Measurements from ENCODE around the gene SPTLC1. TPM values are rescaled to one million over a fixed set of nuclear protein-coding genes. Genes with fewer than 3 reads are reported as not detected.

Gene SPTLC1
- 65.4 TPM for total RNA-seq
- long read RNA-seq, transcript SPTLC1-201 (15 exons, 1,894 nt): major isoform, 146 of 166 reads
- long read RNA-seq, partial matches to known transcripts: 7 of 166 reads
- long read RNA-seq, other reads (novel, unspliced or antisense): 8 of 166 reads

GRCh38 chr9:92115071-92115858, at the start of gene SPTLC1:
TSS of gene SPTLC1 (minus strand) at chr9:92115413. CDS start at chr9:92115370, 43 bp downstream.
- no peaks in the 10 kb centered on the region for H3K9me3 ChIP-seq
- ATAC-seq: peak; percentile 100
- peaks cover 21% of the 10 kb centered on the region for H3K36me3 ChIP-seq
- peak within 1 kb of the TSS; percentile 84 for H3K4me3 ChIP-seq
- TF ChIP-seq CTCF (IDR thresholded peaks at IDR 0.05): no peak
- peaks cover 21% of the 10 kb centered on the region for H3K4me1 ChIP-seq
- H3K27me3 ChIP-seq (ENCODE audit: low read depth): no peaks in the 10 kb centered on the region
- intact Hi-C loops (cut with DNase I): no loop called here
- peak within 1 kb of the TSS; percentile 92 for H3K27ac ChIP-seq
- DNase-seq: peak; percentile 96

- no peak for DNase-seq
- Histone ChIP-seq H3K27ac (no peak overlapping the region), H3K27me3 (ENCODE audit: low read depth) (no peaks in the 10 kb centered on the region), H3K4me1 (no peaks in the 10 kb centered on the region), H3K9me3 (no peaks in the 10 kb centered on the region), H3K4me3 (no peak overlapping the region), H3K36me3 (no peaks in the 10 kb centered on the region)
- no peak for TF ChIP-seq CTCF (IDR thresholded peaks at IDR 0.05)
- intact Hi-C loops (cut with DNase I): no loop called here
- no peak for ATAC-seq
Observed at GRCh38 chr9:92164975-92165374, 49.8 kb upstream of the SPTLC1 start.

GRCh38 chr9:92164490-92164889, 49.3 kb upstream of the SPTLC1 start:
- Histone ChIP-seq H3K4me3 (no peak overlapping the region), H3K27ac (no peak overlapping the region), H3K9me3 (no peaks in the 10 kb centered on the region), H3K4me1 (no peaks in the 10 kb centered on the region), H3K36me3 (no peaks in the 10 kb centered on the region), H3K27me3 (ENCODE audit: low read depth) (no peaks in the 10 kb centered on the region)
- no peak for TF ChIP-seq CTCF (IDR thresholded peaks at IDR 0.05)
- DNase-seq (no peak), ATAC-seq (no peak)
- intact Hi-C loops (cut with DNase I): no loop called here

GRCh38 chr9:92163276-92163675, 48.1 kb upstream of the SPTLC1 start:
- DNase-seq (no peak), ATAC-seq (no peak)
- no peak overlapping the region for H3K4me3 ChIP-seq
- no peak overlapping the region for H3K27ac ChIP-seq
- no peaks in the 10 kb centered on the region for H3K27me3 ChIP-seq (ENCODE audit: low read depth)
- intact Hi-C loops (cut with DNase I): no loop called here
- no peaks in the 10 kb centered on the region for H3K36me3 ChIP-seq
- no peaks in the 10 kb centered on the region for H3K9me3 ChIP-seq
- H3K4me1 ChIP-seq: no peaks in the 10 kb centered on the region
- TF ChIP-seq CTCF (IDR thresholded peaks at IDR 0.05): no peak

- H3K36me3 ChIP-seq: no peaks in the 10 kb centered on the region
- no peak for ATAC-seq
- intact Hi-C loops (cut with DNase I): no loop called here
- H3K27me3 ChIP-seq (ENCODE audit: low read depth): no peaks in the 10 kb centered on the region
- H3K9me3 ChIP-seq: no peaks in the 10 kb centered on the region
- no peak overlapping the region for H3K27ac ChIP-seq
- H3K4me1 ChIP-seq: no peaks in the 10 kb centered on the region
- TF ChIP-seq CTCF (IDR thresholded peaks at IDR 0.05): no peak
- DNase-seq: no peak
- no peak overlapping the region for H3K4me3 ChIP-seq
Observed at GRCh38 chr9:92160786-92161185, 45.6 kb upstream of the SPTLC1 start.

All from lower lobe of right lung (tissue), 2 donors.